PC-9 (cell line): Measurements from ENCODE around the gene SPTB.

Source experiments
- CTCF ChIP-seq: fragments of 200-600 bp; sonication (generic); conservative IDR thresholded peaks from 2 replicates; pipeline ENCODE4 v1.6.1; 2017; ENCODE audit warnings: mixed run types, antibody characterized with exemption, mild to moderate bottlenecking, moderate library complexity
- EZH2 ChIP-seq: fragments of 200-600 bp; sonication (generic); IDR thresholded peaks from 2 replicates; pipeline ENCODE4 v1.8.0; 2017; ENCODE audit warnings: antibody characterized with exemption, low read depth

- TF ChIP-seq CTCF (no peak), EZH2 (no peak)
Observed at GRCh38 chr14:64807551-64807950, 72.2 kb downstream of the SPTB start.
